Neural progenitor cell (in vitro differentiated cells): ENCODE measurements around the gene TBL1X. TPM values are rescaled to one million over a fixed set of nuclear protein-coding genes. Genes with fewer than 3 reads are reported as not detected.

Source experiments
- DNase-seq: peaks from one replicate; pipeline ENCODE4 v3.0.0-alpha.2; 2016; ENCODE audit warnings: low spot score
- H2AFZ ChIP-seq: fragments of 200-600 bp; sonication (generic); replicated peaks from 2 replicates; pipeline ENCODE4 v1.6.1; 2016; ENCODE audit warnings: antibody characterized with exemption
- H3F3A ChIP-seq: fragments of 200-600 bp; sonication (generic); 2 replicates; pipeline ENCODE4 v1.6.1; 2016; ENCODE audit warnings: antibody characterized with exemption, low read depth
- H3K27ac ChIP-seq: fragments of 200-600 bp; sonication (generic); 2 replicates; pipeline ENCODE4 v1.5.1; 2016; ENCODE audit warnings: mild to moderate bottlenecking
- H3K27me3 ChIP-seq: fragments of 200-600 bp; sonication (generic); 2 replicates; pipeline ENCODE4 v1.6.1; 2016; ENCODE audit warnings: mild to moderate bottlenecking, moderate library complexity
- H3K36me3 ChIP-seq: fragments of 200-600 bp; sonication (generic); 2 replicates; pipeline ENCODE4 v1.5.1; 2016
- H3K4me1 ChIP-seq: fragments of 200-600 bp; sonication (generic); 2 replicates; pipeline ENCODE4 v1.6.1; 2016; ENCODE audit warnings: mixed run types
- H3K4me2 ChIP-seq: fragments of 200-600 bp; sonication (generic); 2 replicates; pipeline ENCODE4 v1.6.1; 2016
- H3K4me3 ChIP-seq: fragments of 200-600 bp; sonication (generic); 2 replicates; pipeline ENCODE4 v1.5.1; 2016
- H3K79me2 ChIP-seq: fragments of 200-600 bp; sonication (generic); 2 replicates; pipeline ENCODE4 v1.6.1; 2016; ENCODE audit warnings: low read depth
- H3K9ac ChIP-seq: fragments of 200-600 bp; sonication (generic); 2 replicates; pipeline ENCODE4 v1.6.1; 2016
- H3K9me3 ChIP-seq: fragments of 200-600 bp; sonication (generic); 2 replicates; pipeline ENCODE4 v1.5.1; 2016; ENCODE audit warnings: low read depth
- H4K20me1 ChIP-seq: fragments of 200-600 bp; sonication (generic); 2 replicates; pipeline ENCODE4 v1.6.1; 2016; ENCODE audit warnings: low read depth
- H3K27ac Mint-ChIP-seq: 3 replicates; pipeline ENCODE4 v1.8.0; 2021; ENCODE audit warnings: mixed read lengths
- H3K27me3 Mint-ChIP-seq: 2 replicates; pipeline ENCODE4 v1.8.0; 2022; ENCODE audit warnings: low read depth, mild to moderate bottlenecking, inconsistent platforms, moderate library complexity, mixed read lengths; ENCODE audit not compliant: insufficient read depth
- H3K36me3 Mint-ChIP-seq: 3 replicates; pipeline ENCODE4 v1.8.0; 2021; ENCODE audit warnings: mixed read lengths
- H3K4me1 Mint-ChIP-seq: 3 replicates; pipeline ENCODE4 v1.8.0; 2021; ENCODE audit warnings: mixed read lengths
- H3K4me3 Mint-ChIP-seq: 3 replicates; pipeline ENCODE4 v1.8.0; 2021; ENCODE audit warnings: mild to moderate bottlenecking, moderate library complexity, mixed read lengths
- H3K9me3 Mint-ChIP-seq: 3 replicates; pipeline ENCODE4 v1.8.0; 2020; ENCODE audit warnings: mixed read lengths
- CTCF ChIP-seq: fragments of 200-600 bp; sonication (generic); IDR thresholded peaks from 2 replicates; pipeline ENCODE4 v1.5.1; 2017; ENCODE audit warnings: antibody characterized with exemption, mild to moderate bottlenecking
- EZH2 ChIP-seq: fragments of 200-600 bp; sonication (generic); IDR thresholded peaks from 2 replicates; pipeline ENCODE4 v1.6.1; 2017; ENCODE audit warnings: antibody characterized with exemption, mild to moderate bottlenecking, moderate library complexity
- EZH2phosphoT487 ChIP-seq: fragments of 200-600 bp; sonication (generic); IDR thresholded peaks from 2 replicates; pipeline ENCODE4 v1.6.1; 2017; ENCODE audit warnings: antibody characterized with exemption
- total RNA-seq: library from RNA; depleted of rRNA; stranded (reverse); fragments of >200 nt; gene quantifications from 2 replicates; pipeline ENCODE4 v1.2.3, GENCODE V29; 2015; ENCODE audit warnings: low replicate concordance

Gene TBL1X
- total RNA-seq, 1 donor from 2014 or later = 35.7 TPM

- no peaks in the 10 kb centered on the region for H3K36me3 Mint-ChIP-seq
- Histone ChIP-seq H4K20me1 (no peaks in the 10 kb centered on the region), H3K36me3 (no peaks in the 10 kb centered on the region), H3K9ac (no peak overlapping the region), H3K9me3 (no peaks in the 10 kb centered on the region), H3K4me3 (no peak overlapping the region), H3K4me1 (no peaks in the 10 kb centered on the region), H3K79me2 (no peaks in the 10 kb centered on the region), H3K4me2 (no peak overlapping the region), H3F3A (no peaks in the 10 kb centered on the region), H3K27me3 (no peaks in the 10 kb centered on the region), H3K27ac (no peak overlapping the region), H2AFZ (no peak overlapping the region)
- no peak overlapping the region for H3K4me3 Mint-ChIP-seq
- H3K27me3 Mint-ChIP-seq = peaks cover 2% of the 10 kb centered on the region
- peaks cover 6% of the 10 kb centered on the region for H3K4me1 Mint-ChIP-seq
- H3K9me3 Mint-ChIP-seq = no peaks in the 10 kb centered on the region
- H3K27ac Mint-ChIP-seq = peak overlapping the region; percentile 19
- no peak for TF ChIP-seq EZH2
- TF ChIP-seq EZH2phosphoT487 = no peak
- TF ChIP-seq CTCF = no peak
- no peak for DNase-seq
Observed at GRCh38 chrX:9436812-9437211, 28.0 kb upstream of the TBL1X start.

DNA sequence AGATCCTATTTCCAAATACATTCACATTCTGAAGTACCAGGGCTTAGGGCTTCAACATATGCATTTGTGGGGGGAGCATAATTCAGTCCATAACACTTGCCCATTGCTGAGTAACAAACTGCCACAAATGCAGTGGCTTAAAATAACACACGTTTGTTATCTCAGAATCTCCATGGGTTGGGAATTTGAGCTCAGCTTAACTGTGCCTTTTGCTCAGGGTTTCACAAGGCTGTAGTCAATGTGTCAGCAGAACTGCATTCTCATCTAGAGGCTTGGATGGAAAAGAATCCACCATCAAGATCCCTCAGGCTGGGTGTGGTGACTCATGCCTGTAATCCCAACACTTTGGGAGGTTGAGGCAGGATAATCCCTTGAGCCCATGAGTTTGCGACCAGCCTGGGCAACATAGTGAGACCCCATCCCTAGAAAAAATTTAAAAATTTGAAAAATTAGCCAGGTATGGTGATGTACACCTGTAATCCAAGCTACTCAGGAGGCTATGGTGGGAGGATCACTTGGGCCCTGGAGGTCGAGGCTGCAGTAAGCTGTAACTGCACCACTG lies 25.8 kb upstream of the TBL1X start:
- H3K4me1 Mint-ChIP-seq = peaks cover 6% of the 10 kb centered on the region
- no peaks in the 10 kb centered on the region for H3K36me3 Mint-ChIP-seq
- H3K9me3 Mint-ChIP-seq = peaks cover 7% of the 10 kb centered on the region
- no peaks in the 10 kb centered on the region for H3F3A ChIP-seq
- no peaks in the 10 kb centered on the region for H3K9me3 ChIP-seq
- no peak overlapping the region for H2AFZ ChIP-seq
- no peaks in the 10 kb centered on the region for H4K20me1 ChIP-seq
- no peak overlapping the region for H3K4me3 Mint-ChIP-seq
- no peak overlapping the region for H3K27ac Mint-ChIP-seq
- no peak overlapping the region for H3K4me3 ChIP-seq
- no peak for TF ChIP-seq EZH2phosphoT487
- TF ChIP-seq CTCF = no peak
- no peak for TF ChIP-seq EZH2
- H3K79me2 ChIP-seq = no peaks in the 10 kb centered on the region
- no peak overlapping the region for H3K9ac ChIP-seq
- no peaks in the 10 kb centered on the region for H3K4me1 ChIP-seq
- no peaks in the 10 kb centered on the region for H3K36me3 ChIP-seq
- DNase-seq = no peak
- no peak overlapping the region for H3K4me2 ChIP-seq
- no peaks in the 10 kb centered on the region for H3K27me3 ChIP-seq
- no peak overlapping the region for H3K27ac ChIP-seq
- H3K27me3 Mint-ChIP-seq = peaks cover 2% of the 10 kb centered on the region

GRCh38 chrX:9440116-9440844 lies 24.6 kb upstream of the TBL1X start:
- H3K36me3 Mint-ChIP-seq = no peaks in the 10 kb centered on the region
- peaks cover 12% of the 10 kb centered on the region for H3K9me3 Mint-ChIP-seq
- H4K20me1 ChIP-seq = no peaks in the 10 kb centered on the region

More at GRCh38 chrX:9440116-9440844, 24.6 kb upstream of the TBL1X start:
- peaks cover 6% of the 10 kb centered on the region for H3K4me1 Mint-ChIP-seq
- H3K79me2 ChIP-seq = no peaks in the 10 kb centered on the region
- H3K4me3 Mint-ChIP-seq = no peak overlapping the region
- no peak overlapping the region for H3K9ac ChIP-seq
- H3K27ac Mint-ChIP-seq = no peak overlapping the region
- H3K9me3 ChIP-seq = no peaks in the 10 kb centered on the region
- no peak overlapping the region for H3K27ac ChIP-seq
- TF ChIP-seq EZH2 (no peak), EZH2phosphoT487 (no peak), CTCF (no peak)
- no peak overlapping the region for H3K4me3 ChIP-seq
- H3K36me3 ChIP-seq = no peaks in the 10 kb centered on the region
- no peaks in the 10 kb centered on the region for H3F3A ChIP-seq
- no peaks in the 10 kb centered on the region for H3K27me3 ChIP-seq
- H3K4me2 ChIP-seq = no peak overlapping the region
- DNase-seq = no peak
- peaks cover 2% of the 10 kb centered on the region for H3K27me3 Mint-ChIP-seq
- no peak overlapping the region for H2AFZ ChIP-seq
- no peaks in the 10 kb centered on the region for H3K4me1 ChIP-seq
